Natural killer cell treated with Interleukin-12 subunit alpha and Interleukin-12 subunit beta and Interleukin-15 and Interleukin-18, amount 100 ng/mL, for 72 hours (primary cell): ENCODE measurements around the gene AGK. TPM values are rescaled to one million over a fixed set of nuclear protein-coding genes. Genes with fewer than 3 reads are reported as not detected.

Experiments
- ATAC-seq, 2 donors: fragments of 150-1000 bp; cut with Tn5 transposase in 1 of 2; sonication (Bioruptor Pico), chemical (Tn5 transposase) in 1 of 2; 2 replicates each; pipeline ENCODE4 v1.10.0; 2021
- DNase-seq: peaks from one replicate; pipeline ENCODE4 v3.0.0; 2022; ENCODE audit warnings: low spot score
- H3K27ac Mint-ChIP-seq, 2 donors: 1 replicate in 1 of 2; 2 replicates in 1 of 2; pipeline ENCODE4 v1.8.0; 2022; ENCODE audit warnings: mixed read lengths in 2 of 2, mild to moderate bottlenecking in 1 of 2, moderate library complexity in 1 of 2
- H3K27me3 Mint-ChIP-seq, 2 donors: 1 replicate in 1 of 2; 2 replicates in 1 of 2; pipeline ENCODE4 v1.8.0; 2022; ENCODE audit warnings: mixed read lengths in 2 of 2
- H3K36me3 Mint-ChIP-seq: one replicate; pipeline ENCODE4 v1.8.0; 2022; ENCODE audit warnings: mixed read lengths
- H3K4me1 Mint-ChIP-seq, 2 donors: 1 replicate in 1 of 2; 2 replicates in 1 of 2; pipeline ENCODE4 v1.8.0; 2022; ENCODE audit warnings: low read depth in 2 of 2, mixed read lengths in 2 of 2, mild to moderate bottlenecking in 1 of 2
- H3K4me3 Mint-ChIP-seq: one replicate; pipeline ENCODE4 v1.8.0; 2022; ENCODE audit warnings: mixed read lengths
- H3K9me3 Mint-ChIP-seq: 2 replicates; pipeline ENCODE4 v1.8.0; 2022; ENCODE audit warnings: mixed read lengths
- total RNA-seq, 2 donors: library from RNA; stranded (reverse); gene quantifications; one replicate each; pipeline ENCODE4 v1.2.3, GENCODE V29; 2022

The AGK gene
- total RNA-seq, 2 donors from 2014 or later, result 86.9 to 140 TPM

GRCh38 chr7:141704741-141705140 is 153.5 kb downstream of the AGK start:
- peaks cover 21 to 22% of the 10 kb centered on the region in 2 donors for H3K4me1 Mint-ChIP-seq
- ATAC-seq (no peak), DNase-seq (no peak)
- H3K4me3 Mint-ChIP-seq, result no peak overlapping the region
- peaks cover 11 to 13% of the 10 kb centered on the region in 2 donors for H3K27me3 Mint-ChIP-seq
- H3K36me3 Mint-ChIP-seq, result no peaks in the 10 kb centered on the region
- no peak overlapping the region for H3K27ac Mint-ChIP-seq
- no peaks in the 10 kb centered on the region for H3K9me3 Mint-ChIP-seq

Other genes with a start within 250 kb of the AGK start
- 10 to 100 TPM; 24.7 to 40.0 TPM for gene DENND11, start 150.8 kb downstream of the AGK start, total RNA-seq
- gene WEE2, start 156.9 kb downstream of the AGK start, total RNA-seq, result under 1 TPM in 1 of 2 donors, not detected in 1; 0.17 TPM
- 100 to 1,000 TPM; 163 to 208 TPM for gene SSBP1, start 186.9 kb downstream of the AGK start, total RNA-seq
- gene TAS2R3, start 212.7 kb downstream of the AGK start, total RNA-seq, result 1 to 10 TPM in 1 of 2 donors, under 1 TPM in 1; 0.78 to 3.3 TPM
- gene TAS2R4, start 225.3 kb downstream of the AGK start, total RNA-seq, result 1 to 10 TPM in 1 of 2 donors, under 1 TPM in 1; 0.69 to 1.8 TPM
- gene TAS2R5, start 238.8 kb downstream of the AGK start, total RNA-seq, result 1 to 10 TPM in 1 of 2 donors, under 1 TPM in 1; 0.83 to 3.0 TPM